Astrocyte (in vitro differentiated cells and primary cell): ENCODE results near the gene SDE2. TPM values are rescaled to one million over a fixed set of nuclear protein-coding genes. Genes with fewer than 3 reads are reported as not detected.

Experiments
- DNase-seq: peaks from one replicate; pipeline ENCODE4 v3.0.0-alpha.2; 2010; ENCODE audit warnings: low read depth
- FAIRE-seq: peaks from 2 replicates; lab custom pipeline; 2011; peaks lifted over from hg19 to GRCh38; lab: Jason Lieb, UNC
- H2AFZ ChIP-seq: 2 replicates; pipeline ENCODE4 v1.6.0; 2012; ENCODE audit warnings: low read depth, low read length, inconsistent platforms
- H3K27ac ChIP-seq: 2 replicates; pipeline ENCODE4 v1.5.1; 2011; ENCODE audit warnings: low read depth, low read length, inconsistent platforms
- H3K27me3 ChIP-seq: 2 replicates; pipeline ENCODE4 v1.6.0; 2011; ENCODE audit warnings: low read length, inconsistent platforms; ENCODE audit not compliant: insufficient read depth
- H3K36me3 ChIP-seq: 2 replicates; pipeline ENCODE4 v1.5.1; 2011; ENCODE audit warnings: low read length, inconsistent platforms; ENCODE audit not compliant: insufficient read depth
- H3K4me1 ChIP-seq: 2 replicates; pipeline ENCODE4 v1.5.1; 2011; ENCODE audit warnings: low read length, inconsistent platforms; ENCODE audit not compliant: insufficient read depth
- H3K4me2 ChIP-seq: 2 replicates; pipeline ENCODE4 v1.6.0; 2012; ENCODE audit warnings: low read length, inconsistent platforms
- H3K4me3 ChIP-seq: 2 replicates; pipeline ENCODE4 v1.5.1; 2011; ENCODE audit warnings: low read depth, mild to moderate bottlenecking, low read length, inconsistent platforms; ENCODE audit not compliant: insufficient read depth
- H3K79me2 ChIP-seq: 2 replicates; pipeline ENCODE4 v1.6.0; 2012; ENCODE audit warnings: mild to moderate bottlenecking, low read length, inconsistent platforms; ENCODE audit not compliant: insufficient read depth
- H3K9ac ChIP-seq: 2 replicates; pipeline ENCODE4 v1.6.0; 2012; ENCODE audit warnings: mild to moderate bottlenecking, low read length, inconsistent platforms
- H3K9me3 ChIP-seq: 2 replicates; pipeline ENCODE4 v1.5.1; 2012; ENCODE audit warnings: low read depth, mild to moderate bottlenecking, low read length, inconsistent platforms; ENCODE audit not compliant: insufficient read depth
- H4K20me1 ChIP-seq: 2 replicates; pipeline ENCODE4 v1.6.0; 2012; ENCODE audit warnings: low read length, inconsistent platforms; ENCODE audit not compliant: insufficient read depth
- H3K27ac Mint-ChIP-seq: one replicate; pipeline ENCODE4 v1.8.0; 2021; ENCODE audit warnings: mild to moderate bottlenecking, mixed read lengths; ENCODE audit not compliant: unreplicated experiment
- H3K27me3 Mint-ChIP-seq: one replicate; pipeline ENCODE4 v1.8.0; 2021; ENCODE audit warnings: low read depth, mixed read lengths; ENCODE audit not compliant: unreplicated experiment
- H3K36me3 Mint-ChIP-seq: one replicate; pipeline ENCODE4 v1.8.0; 2021; ENCODE audit warnings: low read depth, mixed read lengths; ENCODE audit not compliant: unreplicated experiment
- H3K4me1 Mint-ChIP-seq: one replicate; pipeline ENCODE4 v1.8.0; 2021; ENCODE audit warnings: low read depth, mixed read lengths; ENCODE audit not compliant: unreplicated experiment
- H3K4me3 Mint-ChIP-seq: one replicate; pipeline ENCODE4 v1.8.0; 2021; ENCODE audit warnings: mild to moderate bottlenecking, moderate library complexity, mixed read lengths; ENCODE audit not compliant: unreplicated experiment
- H3K9me3 Mint-ChIP-seq: one replicate; pipeline ENCODE4 v1.8.0; 2021; ENCODE audit warnings: mild to moderate bottlenecking, mixed read lengths; ENCODE audit not compliant: unreplicated experiment
- CTCF ChIP-seq: IDR thresholded peaks from 2 replicates; pipeline ENCODE4 v1.5.1; 2011; ENCODE audit warnings: low read depth, mild to moderate bottlenecking, inconsistent platforms, low read length, moderate library complexity; ENCODE audit not compliant: insufficient read depth
- EZH2 ChIP-seq: IDR thresholded peaks from 2 replicates; pipeline ENCODE4 v1.6.1; 2012; ENCODE audit warnings: mild to moderate bottlenecking, low read length, inconsistent platforms; ENCODE audit not compliant: insufficient read depth
- total RNA-seq: library from RNA; stranded (reverse); gene quantifications from 2 replicates; pipeline ENCODE4 v1.2.1, GENCODE V29; 2021

The SDE2 gene
- total RNA-seq, 1 donor from 2014 or later = 25.3 TPM

GRCh38 chr1:225961659-225962439 lies 37.3 kb downstream of the SDE2 start:
- Histone ChIP-seq H3K9ac (no peak overlapping the region), H3K27me3 (no peaks in the 10 kb centered on the region), H2AFZ (no peak overlapping the region), H3K27ac (no peak overlapping the region), H3K4me3 (no peak overlapping the region), H3K36me3 (no peaks in the 10 kb centered on the region), H3K9me3 (no peaks in the 10 kb centered on the region), H4K20me1 (no peaks in the 10 kb centered on the region), H3K4me1 (no peaks in the 10 kb centered on the region), H3K79me2 (no peaks in the 10 kb centered on the region), H3K4me2 (no peak overlapping the region)
- no peaks in the 10 kb centered on the region for H3K4me1 Mint-ChIP-seq
- TF ChIP-seq CTCF = no peak
- no peak for TF ChIP-seq EZH2
- peaks cover 9% of the 10 kb centered on the region for H3K27me3 Mint-ChIP-seq
- H3K9me3 Mint-ChIP-seq = peaks cover 2% of the 10 kb centered on the region
- H3K27ac Mint-ChIP-seq = no peak overlapping the region
- no peak overlapping the region for H3K4me3 Mint-ChIP-seq
- H3K36me3 Mint-ChIP-seq = no peaks in the 10 kb centered on the region
- FAIRE-seq = no peak
- no peak for DNase-seq

- Mint-ChIP-seq H3K4me3 (no peak overlapping the region), H3K36me3 (no peaks in the 10 kb centered on the region), H3K4me1 (no peaks in the 10 kb centered on the region), H3K27ac (no peak overlapping the region), H3K9me3 (no peaks in the 10 kb centered on the region), H3K27me3 (peaks cover 9% of the 10 kb centered on the region)
- Histone ChIP-seq H3K4me2 (no peak overlapping the region), H3K27ac (no peak overlapping the region), H2AFZ (no peak overlapping the region), H3K27me3 (peaks cover 5% of the 10 kb centered on the region), H3K9me3 (no peaks in the 10 kb centered on the region), H3K79me2 (no peaks in the 10 kb centered on the region), H4K20me1 (no peaks in the 10 kb centered on the region), H3K4me3 (no peak overlapping the region), H3K9ac (no peak overlapping the region), H3K4me1 (no peaks in the 10 kb centered on the region), H3K36me3 (no peaks in the 10 kb centered on the region)
- FAIRE-seq (no peak), DNase-seq (no peak)
- no peak for TF ChIP-seq CTCF
Observed at GRCh38 chr1:225958041-225958440, 41.1 kb downstream of the SDE2 start.

- no peaks in the 10 kb centered on the region for H3K4me1 ChIP-seq
- H3K27me3 Mint-ChIP-seq = peaks cover 13% of the 10 kb centered on the region
- DNase-seq (no peak), FAIRE-seq (no peak)
- TF ChIP-seq EZH2 = no peak
- no peak for TF ChIP-seq CTCF
- H3K4me3 Mint-ChIP-seq = no peak overlapping the region
- no peaks in the 10 kb centered on the region for H3K36me3 Mint-ChIP-seq
- H3K27ac ChIP-seq = no peak overlapping the region
- no peaks in the 10 kb centered on the region for H4K20me1 ChIP-seq
- H3K79me2 ChIP-seq = no peaks in the 10 kb centered on the region
- no peaks in the 10 kb centered on the region for H3K36me3 ChIP-seq
- H3K4me1 Mint-ChIP-seq = no peaks in the 10 kb centered on the region
- no peak overlapping the region for H3K9ac ChIP-seq
- no peak overlapping the region for H3K4me2 ChIP-seq
- H2AFZ ChIP-seq = no peak overlapping the region
- no peak overlapping the region for H3K27ac Mint-ChIP-seq
- no peaks in the 10 kb centered on the region for H3K9me3 ChIP-seq
- H3K4me3 ChIP-seq = no peak overlapping the region
- peaks cover 7% of the 10 kb centered on the region for H3K27me3 ChIP-seq
- H3K9me3 Mint-ChIP-seq = no peaks in the 10 kb centered on the region
Observed at GRCh38 chr1:225954753-225955152, 44.4 kb downstream of the SDE2 start.
